LHCN-M2 (cell line): ENCODE measurements around the gene CNTRL. TPM values are rescaled to one million over a fixed set of nuclear protein-coding genes. Genes with fewer than 3 reads are reported as not detected.
A peak's percentile ranks its signal among the peaks of the same experiment; 100 is the strongest.

Experiments
- DNase-seq: peaks from one replicate; pipeline ENCODE4 v3.0.0-alpha.2; 2012; ENCODE audit warnings: low read depth
- total RNA-seq: library from RNA; depleted of rRNA; stranded (reverse); fragments of >200 nt; gene quantifications from 2 replicates; pipeline ENCODE4 v1.2.3, GENCODE V29; 2014

CNTRL gene
- total RNA-seq, 1 experiment from 2014 or later, result 13.5 TPM

GRCh38 chr9:121200356-121200755 lies 125.6 kb downstream of the CNTRL start:
- DNase-seq, result peak; percentile 22

- no peak for DNase-seq
These were observed 126.4 kb downstream of the CNTRL start for GRCh38 chr9:121201045-121201737.

- DNase-seq, result peak; percentile 97
These were observed 127.2 kb downstream of the CNTRL start, which contains the start of gene RAB14 for GRCh38 chr9:121201738-121202533. TSS of gene RAB14 (minus strand) at chr9:121201869. CDS start at chr9:121193412, 8,457 bp downstream.

GRCh38 chr9:121204121-121204520 lies 129.4 kb downstream of the CNTRL start:
- DNase-seq, result no peak

GRCh38 chr9:121204611-121205010 lies 129.9 kb downstream of the CNTRL start:
- no peak for DNase-seq

- no peak for DNase-seq
These were observed 132.0 kb downstream of the CNTRL start for GRCh38 chr9:121206516-121207370.

- DNase-seq, result no peak
These were observed 132.7 kb downstream of the CNTRL start for GRCh38 chr9:121207371-121207940.

GRCh38 chr9:121210536-121210935 lies 135.8 kb downstream of the CNTRL start:
- no peak for DNase-seq

GRCh38 chr9:121213136-121213806 lies 138.5 kb downstream of the CNTRL start:
- peak; percentile 82 for DNase-seq

- no peak for DNase-seq
These were observed 139.2 kb downstream of the CNTRL start for GRCh38 chr9:121214005-121214404.

GRCh38 chr9:121216271-121216805 lies 141.6 kb downstream of the CNTRL start:
- no peak for DNase-seq

GRCh38 chr9:121217609-121218292 lies 143.0 kb downstream of the CNTRL start:
- peak; percentile 63 for DNase-seq

- DNase-seq, result no peak
These were observed 143.7 kb downstream of the CNTRL start for GRCh38 chr9:121218357-121219027.

GRCh38 chr9:121219530-121219929 lies 144.8 kb downstream of the CNTRL start:
- DNase-seq, result no peak

GRCh38 chr9:121220996-121221663 lies 146.4 kb downstream of the CNTRL start:
- no peak for DNase-seq

- DNase-seq, result no peak
These were observed 146.9 kb downstream of the CNTRL start for GRCh38 chr9:121221664-121222055.

- peak; percentile 55 for DNase-seq
These were observed 147.9 kb downstream of the CNTRL start for GRCh38 chr9:121222524-121223171.

- no peak for DNase-seq
These were observed 150.5 kb downstream of the CNTRL start for GRCh38 chr9:121225240-121225639.
